Suppressor macrophage treated with lipopolysaccharide for 1 hour (primary cell): Measurements from ENCODE around the gene SENP3.

Source experiments
- DNase-seq, 3 donors: peaks; one replicate each; pipeline ENCODE4 v3.0.0-alpha.2; 2020 to 2022

Gene SENP3

GRCh38 chr17:7561589-7562207 is at the start of gene SENP3:
TSS of gene SENP3 (plus strand) at chr17:7561919. CDS start at chr17:7563077, 1,158 bp downstream.
- DNase-seq = peak; percentile 95 to 98 (median 98)

- no peak for DNase-seq
Observed at GRCh38 chr17:7512105-7512504, 49.6 kb upstream of the SENP3 start.

DNA sequence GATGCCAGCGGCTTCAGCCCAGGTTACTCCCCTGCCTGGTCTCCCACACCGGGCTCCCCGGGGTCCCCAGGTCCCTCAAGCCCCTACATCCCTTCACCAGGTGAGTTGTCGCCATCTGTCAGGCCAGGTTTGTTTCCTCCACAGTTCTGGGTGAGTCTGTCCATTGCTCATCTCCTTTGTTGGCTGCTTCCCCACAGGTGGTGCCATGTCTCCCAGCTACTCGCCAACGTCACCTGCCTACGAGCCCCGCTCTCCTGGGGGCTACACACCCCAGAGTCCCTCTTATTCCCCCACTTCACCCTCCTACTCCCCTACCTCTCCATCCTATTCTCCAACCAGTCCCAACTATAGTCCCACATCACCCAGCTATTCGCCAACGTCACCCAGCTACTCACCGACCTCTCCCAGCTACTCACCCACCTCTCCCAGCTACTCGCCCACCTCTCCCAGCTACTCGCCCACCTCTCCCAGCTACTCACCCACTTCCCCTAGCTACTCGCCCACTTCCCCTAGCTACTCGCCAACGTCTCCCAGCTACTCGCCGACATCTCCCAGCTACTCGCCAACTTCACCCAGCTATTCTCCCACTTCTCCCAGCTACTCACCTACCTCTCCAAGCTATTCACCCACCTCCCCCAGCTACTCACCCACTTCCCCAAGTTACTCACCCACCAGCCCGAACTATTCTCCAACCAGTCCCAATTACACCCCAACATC is 48.7 kb upstream of the SENP3 start:
- DNase-seq = peak in 1 of 3 donors; percentile 7

DNA sequence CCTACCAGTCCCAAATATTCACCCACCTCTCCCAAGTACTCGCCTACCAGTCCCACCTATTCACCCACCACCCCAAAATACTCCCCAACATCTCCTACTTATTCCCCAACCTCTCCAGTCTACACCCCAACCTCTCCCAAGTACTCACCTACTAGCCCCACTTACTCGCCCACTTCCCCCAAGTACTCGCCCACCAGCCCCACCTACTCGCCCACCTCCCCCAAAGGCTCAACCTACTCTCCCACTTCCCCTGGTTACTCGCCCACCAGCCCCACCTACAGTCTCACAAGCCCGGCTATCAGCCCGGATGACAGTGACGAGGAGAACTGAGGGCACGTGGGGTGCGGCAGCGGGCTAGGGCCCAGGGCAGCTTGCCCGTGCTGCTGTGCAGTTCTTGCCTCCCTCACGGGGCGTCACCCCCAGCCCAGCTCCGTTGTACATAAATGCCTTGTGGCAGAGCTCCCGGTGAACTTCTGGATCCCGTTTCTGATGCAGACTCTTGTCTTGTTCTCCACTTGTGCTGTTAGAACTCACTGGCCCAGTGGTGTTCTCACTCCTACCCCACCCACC is 47.8 kb upstream of the SENP3 start:
- no peak for DNase-seq

DNA sequence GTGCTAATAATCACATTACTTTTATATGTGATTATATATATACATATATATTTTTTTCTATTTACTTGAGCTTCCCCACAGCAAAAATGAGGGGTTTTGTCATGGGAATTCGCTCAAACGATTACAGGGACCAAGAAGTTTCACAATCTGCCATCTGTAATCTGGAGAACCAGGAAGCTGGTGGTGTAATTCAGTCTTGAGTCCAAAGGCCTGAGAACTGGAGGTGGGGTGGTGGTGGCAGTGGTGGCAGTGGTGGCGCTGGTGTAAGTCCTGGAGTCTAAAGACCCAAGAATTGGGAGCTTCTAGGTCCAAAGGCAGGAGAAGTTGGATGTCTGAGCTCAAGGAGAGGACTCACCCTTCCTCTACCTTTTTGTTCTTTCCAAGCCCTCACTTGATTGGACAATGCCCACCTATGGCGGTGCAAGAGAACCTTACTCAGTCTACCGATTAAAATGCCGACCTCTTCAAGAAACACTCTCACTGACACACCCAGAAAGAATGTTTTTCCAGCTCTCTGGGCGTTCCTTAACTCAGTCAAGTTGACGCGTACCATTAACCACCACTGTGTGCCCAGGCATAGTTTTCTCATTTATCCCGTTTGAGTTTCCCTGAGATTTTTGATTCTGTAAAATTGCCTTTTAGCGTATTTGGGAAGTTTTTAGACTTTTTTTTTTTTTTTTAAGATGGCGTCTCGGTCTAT is 45.7 kb upstream of the SENP3 start:
- DNase-seq = peak; percentile 73 to 75 (median 74)

DNA sequence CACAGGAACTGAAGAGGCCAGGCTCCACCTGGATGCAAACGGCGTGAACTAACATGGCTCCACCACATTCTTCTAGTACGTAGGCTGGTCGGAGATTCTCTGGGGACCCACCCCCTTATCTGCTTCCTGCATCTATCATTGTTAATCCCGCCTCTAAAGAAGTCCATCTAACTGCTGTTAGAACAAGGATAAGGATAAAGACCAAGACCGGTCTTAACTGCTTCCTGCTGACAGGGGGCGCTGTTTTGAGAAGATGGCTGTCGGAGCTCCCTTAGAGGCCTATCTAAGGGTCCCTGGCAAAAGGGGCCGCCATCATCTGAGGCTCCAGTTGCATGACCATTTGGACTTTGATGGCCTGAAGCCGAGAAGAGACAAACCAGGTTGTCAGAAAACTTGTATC is 38.7 kb upstream of the SENP3 start:
- peak; percentile 49 to 58 (median 58) for DNase-seq

DNA sequence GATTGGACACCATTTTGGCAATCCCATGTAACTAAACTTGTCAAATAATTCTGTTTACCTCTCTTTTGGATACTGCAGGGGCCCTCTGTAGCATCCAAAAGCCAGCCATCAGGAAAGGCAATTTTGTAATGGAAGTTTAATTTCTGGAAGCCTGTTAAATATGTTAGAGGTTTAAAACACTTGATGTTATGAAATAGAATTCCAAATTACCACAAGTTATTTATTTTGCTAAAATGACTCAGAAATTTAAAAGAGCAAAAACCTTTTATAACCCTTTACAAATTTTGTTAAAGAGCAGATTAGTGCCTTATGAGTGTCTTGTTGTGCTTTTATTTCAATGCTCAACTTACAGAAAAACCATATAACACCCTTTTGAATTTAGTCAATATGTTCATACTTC is 32.9 kb upstream of the SENP3 start:
- DNase-seq = no peak

DNA sequence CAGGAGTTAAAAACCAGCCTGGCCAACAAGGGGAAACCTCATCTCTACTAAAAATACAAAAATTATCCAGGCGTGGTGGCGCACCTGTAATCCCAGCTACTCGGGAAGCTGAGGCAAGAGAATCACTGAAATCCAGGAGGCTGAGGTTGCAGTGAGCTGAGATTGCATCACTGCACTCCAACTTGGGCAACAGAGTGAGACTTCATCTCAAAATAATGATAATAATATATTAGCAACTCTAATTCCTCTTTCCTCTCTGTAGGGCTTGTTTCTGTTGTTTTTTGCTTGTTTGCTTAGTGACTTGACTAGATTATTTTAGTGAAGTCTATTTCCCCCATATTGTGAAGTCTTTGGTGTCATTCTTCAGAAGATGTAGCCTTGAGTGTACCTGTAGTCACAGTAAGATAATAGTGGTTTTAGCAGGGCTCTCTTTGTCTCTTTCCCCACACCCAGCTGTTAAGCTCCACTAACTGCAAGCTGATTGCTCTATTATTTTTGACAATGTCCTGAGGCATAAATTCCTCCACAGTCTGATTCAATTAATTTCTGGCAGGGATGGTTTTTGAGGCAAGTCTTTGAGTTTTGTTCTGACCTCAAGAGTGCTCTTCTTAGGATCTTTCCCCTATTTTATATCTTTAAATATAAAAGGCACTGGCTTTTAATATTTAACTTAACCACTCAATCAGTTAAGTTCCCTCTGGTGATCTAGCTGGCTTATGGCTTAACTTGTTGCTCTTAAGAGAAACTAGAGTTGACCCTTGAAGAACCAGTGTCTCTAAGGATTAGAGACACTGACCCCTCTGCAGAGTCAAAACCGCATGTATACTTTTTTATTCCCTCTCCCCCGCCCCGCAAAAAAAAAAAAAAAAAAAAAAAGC is 31.5 kb upstream of the SENP3 start:
- DNase-seq = no peak

GRCh38 chr17:7538050-7538449 is 23.7 kb upstream of the SENP3 start:
- DNase-seq = no peak

- peak in 1 of 3 donors; percentile 29 for DNase-seq
Observed at GRCh38 chr17:7538891-7539545, 22.7 kb upstream of the SENP3 start.

- no peak for DNase-seq
Observed at GRCh38 chr17:7541074-7541621, 20.6 kb upstream of the SENP3 start.

GRCh38 chr17:7544911-7545310 is 16.8 kb upstream of the SENP3 start:
- DNase-seq = no peak

- peak; percentile 47 to 71 (median 54) for DNase-seq
Observed at GRCh38 chr17:7548585-7549400, 12.9 kb upstream of the SENP3 start, which contains the start of gene TNFSF12. TSS of gene TNFSF12 (plus strand) at chr17:7549058. CDS start at chr17:7549154, 96 bp downstream.

DNA sequence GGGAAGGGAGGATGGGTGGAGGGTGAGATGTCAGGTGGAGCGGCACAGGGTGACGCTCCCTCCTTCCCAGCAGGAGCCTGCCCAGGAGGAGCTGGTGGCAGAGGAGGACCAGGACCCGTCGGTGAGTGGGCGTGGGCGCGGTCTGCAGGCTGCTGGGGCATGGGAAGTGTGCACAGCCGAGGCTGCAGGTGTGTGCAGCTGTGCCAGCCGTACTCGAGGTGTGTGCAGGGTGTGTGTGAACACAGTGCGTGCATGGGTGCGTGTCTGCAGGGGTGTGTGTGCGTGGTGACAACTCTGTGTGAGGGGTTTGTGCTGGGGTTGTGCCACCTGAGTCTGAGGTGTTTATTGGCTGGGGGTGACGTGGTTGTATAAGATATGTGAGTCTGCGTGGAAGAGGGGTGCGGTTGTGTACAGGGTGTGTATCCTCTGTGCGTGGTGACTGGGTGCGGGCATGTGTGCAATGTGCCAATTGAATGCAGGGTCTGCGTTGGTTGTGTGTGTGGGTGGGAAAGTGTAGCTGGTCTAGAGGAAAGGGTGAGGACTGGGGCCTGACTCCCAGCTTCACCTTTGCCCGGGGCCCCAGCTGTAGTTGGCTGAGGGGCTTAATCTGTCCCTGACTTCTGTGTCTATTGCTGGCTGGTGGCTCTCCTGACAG is 12.2 kb upstream of the SENP3 start:
- DNase-seq = no peak

DNA sequence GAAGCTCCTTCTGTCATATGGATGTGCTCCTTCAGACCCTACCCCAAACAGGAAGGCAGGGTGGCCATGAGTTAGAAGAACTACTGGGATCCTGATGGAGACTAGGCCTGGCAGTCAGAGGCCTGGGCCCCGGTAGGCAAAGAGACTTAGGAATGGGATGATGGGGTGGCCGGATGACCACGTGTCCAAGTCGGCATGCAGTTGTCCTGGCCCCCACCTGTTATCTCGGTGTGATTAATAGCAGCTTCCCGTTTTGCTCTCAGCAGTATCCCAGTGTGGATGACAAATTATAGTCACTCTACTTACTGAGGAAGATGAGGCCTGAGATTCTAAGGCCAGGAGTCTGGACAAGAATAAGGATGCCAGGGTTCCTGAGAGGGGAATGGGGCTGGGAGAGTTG is 11.4 kb upstream of the SENP3 start:
- no peak for DNase-seq

DNA sequence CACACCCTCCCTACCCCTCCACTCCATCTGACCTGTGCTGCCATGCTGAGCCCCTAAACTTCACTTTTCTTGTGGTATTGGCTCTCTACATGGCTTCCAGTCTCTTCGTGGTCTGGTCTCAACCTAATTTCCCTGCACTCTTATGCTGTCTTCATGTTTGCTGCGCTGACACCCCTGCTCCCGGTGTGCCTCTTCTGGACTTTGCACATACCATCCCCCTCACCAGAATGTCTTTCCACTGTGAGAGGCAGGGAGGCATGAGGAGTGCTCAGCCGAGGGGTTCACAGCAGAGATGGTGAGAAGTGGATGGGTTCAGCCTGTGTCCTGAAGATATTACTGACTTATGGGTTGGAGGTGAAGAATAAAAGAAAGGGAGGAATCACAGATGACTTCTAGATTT is 10.3 kb upstream of the SENP3 start:
- no peak for DNase-seq

GRCh38 chr17:7552621-7553051 is 9.1 kb upstream of the SENP3 start:
- peak; percentile 69 to 85 (median 76) for DNase-seq

- DNase-seq = peak in 1 of 3 donors; percentile 15
Observed at GRCh38 chr17:7553356-7553755, 8.4 kb upstream of the SENP3 start.

DNA sequence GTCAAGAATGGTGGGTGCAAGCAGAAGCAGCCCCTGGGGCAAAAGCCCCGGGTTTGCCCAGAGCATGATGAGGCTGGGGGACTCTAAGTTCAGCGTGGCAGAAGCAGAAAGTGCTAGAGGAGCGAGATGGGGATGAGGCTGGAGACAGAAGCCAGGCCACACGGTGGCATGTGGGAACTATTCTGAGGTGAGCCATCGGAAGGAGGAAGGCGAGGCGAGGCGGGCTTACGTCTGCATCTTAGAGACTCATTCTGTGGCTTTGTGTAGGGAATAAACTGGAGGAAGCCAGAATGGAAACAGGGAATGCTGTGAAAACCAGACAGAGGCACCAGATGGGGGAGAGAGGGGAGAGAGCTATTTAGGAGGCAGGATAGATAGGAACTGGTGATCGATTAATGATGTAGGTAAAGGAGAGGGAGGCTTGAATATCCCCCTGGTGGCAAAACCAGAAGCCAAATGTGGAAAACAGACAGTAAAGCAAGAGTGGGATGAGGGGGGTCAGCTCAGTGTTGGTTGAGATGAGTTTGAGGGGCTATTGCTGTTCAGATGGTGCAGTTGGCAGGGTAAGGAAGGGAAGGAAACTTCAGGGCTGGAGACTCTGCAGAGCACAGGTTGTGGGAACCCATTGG is 6.3 kb upstream of the SENP3 start:
- DNase-seq = no peak

DNA sequence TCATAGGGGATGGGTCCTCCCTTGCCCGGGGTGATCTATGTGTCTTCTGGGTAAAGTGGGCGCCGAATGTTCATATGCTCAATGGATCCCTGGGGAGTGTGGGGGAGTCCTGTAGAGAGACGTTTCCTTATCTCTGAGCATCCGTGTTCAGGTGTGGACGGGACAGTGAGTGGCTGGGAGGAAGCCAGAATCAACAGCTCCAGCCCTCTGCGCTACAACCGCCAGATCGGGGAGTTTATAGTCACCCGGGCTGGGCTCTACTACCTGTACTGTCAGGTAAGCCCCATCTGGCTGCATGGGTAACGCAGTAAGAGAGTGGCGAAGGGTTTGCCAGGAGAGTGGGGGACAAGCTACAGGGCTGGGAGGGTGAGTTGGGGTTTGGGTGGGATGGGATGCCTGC is 5.1 kb upstream of the SENP3 start:
- no peak for DNase-seq
